Stimulated activated CD8-positive, alpha-beta memory T cell treated with anti-CD3 and anti-CD28 coated beads, Interleukin-2, amount 100 ng/mL, for 1 hour (primary cell): ENCODE results near the gene SLC6A12.
"Not testable (repeated sequence)": the region's sequence is repeated elsewhere in the genome, so short reads cannot be mapped to it uniquely, and the experiment has no call there.

Experiments
- DNase-seq, 2 donors: peaks; one replicate each; pipeline ENCODE4 v3.0.0-alpha.2; 2020; ENCODE audit warnings: low read depth in 2 of 2

The SLC6A12 gene

GRCh38 chr12:214003-214741 lies at the start of gene SLC6A12:
SLC6A12 (minus strand) TSS chr12:214157; CDS start chr12:209986, 4,171 bp downstream.
- no peak for DNase-seq

GRCh38 chr12:263574-263973 lies 49.6 kb upstream of the SLC6A12 start:
- DNase-seq, result no peak

DNA sequence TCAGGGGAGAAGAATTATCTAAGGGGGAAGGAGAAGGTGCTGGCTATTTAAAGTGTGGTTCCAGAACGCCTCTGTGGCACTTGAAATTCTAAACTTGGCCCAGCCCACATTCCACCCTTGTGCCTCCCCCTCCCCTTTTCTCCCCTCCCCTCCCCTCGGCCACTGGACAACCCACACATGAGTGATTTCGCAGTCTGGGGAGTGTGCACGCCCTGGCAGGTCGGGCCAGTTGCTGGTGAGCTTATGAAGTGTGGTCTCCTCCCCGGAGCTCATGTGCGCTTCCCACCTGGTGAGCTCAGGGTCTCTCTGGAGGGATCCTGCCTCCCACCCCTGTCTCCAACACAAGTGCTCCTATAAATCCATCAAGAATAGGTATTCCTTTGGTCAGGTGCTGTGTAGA lies 48.9 kb upstream of the SLC6A12 start, which contains the start of gene SLC6A13:
Gene SLC6A13, minus strand, starts transcription at position 20 of the 400 bp plus-strand sequence. CDS start 2,784 bp downstream, outside the sequence.
- DNase-seq, result no peak

DNA sequence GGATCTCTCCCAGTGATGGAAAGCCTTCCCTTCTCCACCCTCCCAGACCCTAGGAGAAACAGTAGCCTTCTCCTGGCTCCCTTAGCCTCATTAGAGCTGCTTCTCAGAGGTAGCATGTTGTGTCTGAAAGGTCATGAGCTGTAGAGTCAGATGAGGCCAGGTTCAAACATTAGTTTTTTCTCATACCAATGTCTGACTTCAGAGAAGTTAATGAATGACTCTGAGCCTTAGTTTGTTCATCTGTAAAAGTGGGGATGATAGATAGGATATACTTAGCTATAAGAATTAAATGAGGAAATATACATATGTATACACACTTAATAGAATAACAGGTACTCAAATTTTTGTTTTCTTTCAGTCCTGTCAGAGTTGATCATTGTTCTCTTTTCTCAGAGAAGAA lies 48.2 kb upstream of the SLC6A12 start:
- DNase-seq, result no peak

GRCh38 chr12:257521-258321 lies 43.8 kb upstream of the SLC6A12 start:
- no peak for DNase-seq

DNA sequence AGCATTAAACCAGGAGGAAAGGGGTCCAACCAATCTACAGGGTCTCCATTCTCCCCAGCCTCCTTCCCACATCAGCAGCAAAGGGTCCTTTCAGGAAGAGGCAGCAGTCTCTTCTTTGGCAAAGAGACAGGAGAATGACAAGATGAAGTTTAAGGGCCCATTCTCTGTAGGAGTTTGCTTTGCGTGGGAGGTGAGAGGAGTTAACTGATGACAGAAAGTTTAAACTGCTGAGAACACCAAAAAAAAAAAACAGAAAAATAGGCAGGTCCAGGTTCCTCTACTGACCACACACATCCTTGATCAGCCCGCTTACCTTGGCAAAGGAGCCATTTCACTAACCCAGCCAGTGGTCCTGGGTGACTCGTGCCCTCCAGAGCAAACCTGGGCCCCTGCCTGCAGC lies 43.0 kb upstream of the SLC6A12 start:
- DNase-seq, result no peak

DNA sequence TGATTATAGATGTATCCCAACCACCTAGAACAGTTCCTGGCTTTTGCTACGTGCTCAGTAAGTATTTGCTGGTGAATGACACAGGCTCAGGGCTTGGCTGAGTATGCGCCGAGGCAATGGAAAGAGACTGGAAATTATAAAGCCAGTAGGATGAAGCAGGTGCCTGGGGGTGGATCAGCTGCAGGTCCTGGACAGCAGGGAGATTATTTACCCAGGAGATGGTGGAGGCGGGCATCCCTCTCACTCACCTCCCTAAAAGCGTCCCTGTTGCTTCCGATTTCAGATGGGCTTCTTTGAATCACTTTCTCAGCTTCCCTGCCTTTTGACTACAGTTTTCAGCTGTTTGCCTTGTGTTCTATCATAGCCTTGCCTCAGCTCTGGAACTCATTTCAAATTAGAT lies 42.3 kb upstream of the SLC6A12 start:
- no peak for DNase-seq

- no peak for DNase-seq
Measured at GRCh38 chr12:254912-255311, 41.0 kb upstream of the SLC6A12 start.

- DNase-seq, result no peak
Measured at GRCh38 chr12:254039-254438, 40.1 kb upstream of the SLC6A12 start.

DNA sequence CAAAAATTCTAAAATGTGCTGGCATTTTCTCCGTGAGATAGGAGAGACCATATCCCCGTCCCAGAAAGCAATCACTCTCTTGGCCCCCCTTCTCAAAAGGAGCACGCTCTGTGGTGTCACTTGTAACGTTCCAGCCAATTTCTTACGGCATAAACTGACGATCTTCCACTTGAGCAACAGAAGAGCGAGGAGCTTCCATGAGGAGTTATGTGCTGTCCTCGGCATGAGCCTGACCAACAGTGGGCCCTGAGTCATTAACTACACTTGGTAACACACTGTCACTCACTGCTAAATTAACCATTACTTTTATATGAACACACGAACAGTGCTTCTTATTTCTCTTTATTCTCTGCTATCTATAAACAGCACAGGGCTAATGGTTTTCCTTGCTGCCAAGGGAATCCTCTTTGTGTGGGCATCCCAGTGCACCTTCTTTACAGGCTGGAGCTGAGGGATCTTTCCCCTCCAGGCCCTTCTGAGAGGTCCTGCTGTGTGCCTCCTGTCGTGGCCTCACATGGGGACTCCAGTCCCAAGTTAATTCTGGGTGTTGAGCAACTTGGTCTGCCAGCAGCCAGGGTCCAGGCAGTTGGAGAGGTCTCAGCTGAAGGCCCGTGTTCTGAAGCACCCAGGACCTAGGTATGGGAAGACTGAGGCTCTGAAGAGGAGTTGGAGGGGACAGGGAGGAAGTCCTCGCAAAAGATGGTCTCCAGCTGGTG lies 39.3 kb upstream of the SLC6A12 start:
- DNase-seq, result no peak

DNA sequence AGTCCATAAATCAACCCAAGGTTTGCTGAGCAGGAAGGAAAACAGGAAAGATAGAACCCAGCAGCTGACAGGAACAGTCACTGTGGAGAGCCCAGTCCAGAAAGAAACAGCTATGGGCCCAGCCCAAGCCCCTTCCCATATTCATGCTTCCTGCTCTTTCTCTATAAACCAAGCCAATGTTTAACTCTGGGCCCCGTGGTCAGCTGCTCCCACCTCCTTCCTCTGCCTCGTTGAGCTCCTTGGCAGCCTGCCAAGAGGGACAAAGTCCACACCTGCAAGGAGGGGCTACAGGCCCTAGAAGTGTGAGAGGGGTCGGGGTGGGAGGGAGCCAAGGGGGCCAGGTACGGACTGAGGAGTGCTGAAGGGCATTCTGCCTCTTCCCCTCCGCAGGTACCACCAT lies 38.7 kb upstream of the SLC6A12 start:
- DNase-seq, result no peak

DNA sequence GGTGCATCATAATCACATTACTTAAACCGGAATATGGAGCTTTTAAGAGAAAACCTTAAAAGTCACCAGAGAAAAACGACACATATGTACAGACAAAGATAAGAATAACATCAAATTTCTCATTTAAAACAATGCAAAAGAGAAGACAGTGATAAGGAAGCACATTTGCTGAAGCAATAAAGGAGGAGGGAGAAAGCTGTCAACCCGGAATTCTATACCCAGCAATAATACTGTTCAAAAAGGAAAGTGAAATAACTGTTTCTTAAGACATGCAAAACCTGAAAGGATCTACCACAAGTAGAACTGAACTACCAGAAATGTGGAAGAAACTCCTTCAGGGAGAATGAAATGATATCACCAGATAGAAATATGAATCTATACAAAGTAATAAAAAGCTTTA lies 33.3 kb upstream of the SLC6A12 start:
- no peak for DNase-seq

DNA sequence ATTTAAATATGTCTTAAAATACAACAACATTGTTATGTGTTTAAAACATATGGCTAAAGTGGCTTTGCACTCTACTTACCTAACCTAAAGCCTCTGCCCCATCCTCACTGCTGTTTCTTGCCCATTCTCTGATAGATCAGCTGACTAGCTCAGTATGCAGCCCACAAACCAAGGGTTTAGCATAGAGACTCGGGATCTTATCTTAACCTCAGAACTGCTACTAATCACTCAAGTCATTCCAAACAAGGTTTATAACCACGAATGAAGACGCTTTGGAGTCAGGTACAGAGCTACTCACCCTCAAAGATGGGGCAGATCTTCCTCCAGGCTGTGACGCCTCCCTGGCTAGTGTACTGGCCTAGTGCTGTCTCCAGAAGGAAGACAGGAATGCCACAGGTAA lies 29.4 kb upstream of the SLC6A12 start:
- no peak for DNase-seq

- DNase-seq, result no peak
Measured at GRCh38 chr12:242496-242895, 28.5 kb upstream of the SLC6A12 start.

DNA sequence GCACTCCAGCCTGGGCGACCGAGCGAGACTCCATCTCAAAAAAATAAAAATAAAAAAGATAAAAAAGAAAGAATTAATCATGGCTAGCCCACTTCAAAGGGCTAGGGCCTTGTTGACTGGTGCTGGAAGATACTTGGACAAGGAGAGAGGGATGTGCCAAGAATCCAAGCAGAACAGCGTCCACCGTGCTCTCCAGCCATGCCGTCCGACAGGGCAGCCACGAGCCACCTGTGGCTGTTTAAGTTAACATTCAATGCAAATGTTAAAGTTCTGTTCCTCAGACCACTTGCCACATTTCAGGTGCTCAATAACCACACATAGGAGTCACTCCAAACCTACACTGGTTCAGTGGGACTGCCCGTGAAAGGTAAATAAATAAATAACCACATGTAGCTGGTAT lies 27.3 kb upstream of the SLC6A12 start:
- DNase-seq, result no peak

DNA sequence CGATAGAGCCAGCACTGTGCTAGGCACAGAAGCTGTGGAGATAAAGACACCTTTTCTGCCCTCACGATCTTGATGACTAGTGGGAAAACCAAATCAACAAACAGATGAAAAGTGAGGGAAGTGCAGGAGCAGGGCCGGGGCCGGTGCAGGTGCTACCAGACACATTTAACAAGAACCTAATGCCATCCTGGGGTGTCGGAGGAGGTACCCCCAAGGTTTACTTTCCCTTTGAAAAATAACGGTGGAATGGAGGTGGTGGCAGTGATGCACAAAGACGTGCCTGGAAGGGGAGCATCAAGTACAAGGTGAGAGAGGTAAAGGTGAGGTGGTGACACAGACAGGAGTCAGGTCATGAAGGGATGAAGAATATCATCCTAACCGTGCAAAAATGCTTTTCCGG lies 26.6 kb upstream of the SLC6A12 start:
- no peak for DNase-seq

GRCh38 chr12:238736-239398 lies 24.9 kb upstream of the SLC6A12 start:
- DNase-seq, result no peak

- no peak for DNase-seq
Measured at GRCh38 chr12:238116-238515, 24.2 kb upstream of the SLC6A12 start.

DNA sequence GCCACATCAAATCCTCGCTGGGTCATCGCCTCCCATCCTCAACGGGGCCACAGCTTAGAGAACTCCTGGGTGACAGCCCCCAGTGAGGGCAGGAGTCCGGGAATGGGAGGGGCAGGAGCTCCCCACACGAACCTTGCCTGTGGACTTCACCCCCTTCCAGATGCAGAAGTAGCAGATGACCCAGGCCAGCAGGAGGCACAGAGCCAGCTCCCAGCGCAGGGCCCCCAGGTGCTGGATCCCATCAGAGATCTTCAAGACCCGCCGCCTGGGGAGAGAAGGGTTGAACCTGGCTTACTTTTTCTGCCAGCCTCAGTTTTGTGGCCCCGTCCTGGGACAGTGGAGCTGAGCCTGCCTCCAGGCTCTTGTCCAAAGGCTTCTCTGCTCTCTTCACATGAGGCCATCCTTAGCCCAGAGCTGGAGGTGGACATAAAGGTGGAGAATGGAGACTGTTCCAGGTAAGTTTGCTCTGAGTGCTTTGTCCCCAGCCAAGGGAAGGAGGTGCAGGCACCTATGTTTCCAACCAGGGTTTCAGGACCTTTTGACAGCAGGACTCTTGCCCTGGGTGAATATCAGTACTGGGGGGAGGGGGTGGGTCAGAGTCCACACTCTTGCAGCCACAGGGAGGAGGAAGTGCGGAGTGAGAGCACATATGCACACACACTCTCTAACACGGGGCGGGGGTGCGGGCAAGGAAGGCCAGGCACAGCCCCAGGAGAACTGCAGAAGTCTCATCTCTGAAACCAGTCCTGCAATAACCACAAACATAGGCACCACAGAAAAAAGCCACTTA lies 23.3 kb upstream of the SLC6A12 start:
- DNase-seq, result no peak

DNA sequence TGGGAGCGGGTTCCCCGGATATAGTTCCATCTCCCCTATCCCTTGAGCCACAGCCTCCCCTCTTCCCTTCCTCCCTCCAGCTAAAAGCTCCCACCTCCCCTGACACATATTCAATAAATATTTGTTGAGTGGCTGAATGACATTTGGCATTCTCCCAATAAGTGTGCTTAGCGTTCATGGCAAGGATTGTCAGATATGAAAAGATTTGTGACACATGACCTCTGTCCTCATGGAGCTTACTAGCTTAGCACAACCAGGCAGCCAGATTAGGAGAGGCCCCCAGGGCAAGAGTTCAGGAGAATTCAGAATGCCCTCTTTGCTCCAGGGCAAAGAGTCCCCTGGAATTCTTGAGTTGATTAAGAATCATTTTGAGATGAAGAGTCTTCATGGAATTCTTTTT lies 22.5 kb upstream of the SLC6A12 start:
- DNase-seq, result no peak

GRCh38 chr12:235967-236366 lies 22.0 kb upstream of the SLC6A12 start:
- DNase-seq, result not testable (repeated sequence)
